Measurements from ENCODE around the gene CEMIP2.

CEMIP2 gene

DNA sequence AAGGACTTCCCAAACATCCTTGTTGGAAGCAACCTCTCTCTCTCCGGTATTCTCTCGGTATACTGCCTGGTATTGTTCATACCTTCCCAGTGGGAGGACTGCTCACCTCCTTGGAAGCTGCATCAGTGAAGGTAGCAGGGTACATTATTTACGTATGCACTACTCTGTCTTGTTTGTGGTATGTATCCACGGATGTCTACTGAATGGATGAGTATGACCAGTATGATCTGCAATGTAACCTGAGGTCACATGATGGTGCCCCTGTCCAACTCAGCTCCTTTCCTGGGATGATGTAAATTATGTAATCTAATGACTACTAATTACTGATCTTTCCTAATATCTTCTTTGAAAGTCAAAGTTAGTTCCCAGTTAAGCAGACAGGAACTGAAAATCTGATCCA lies 32.1 kb downstream of the CEMIP2 start:
- TF ChIP-seq, protein P1, sequence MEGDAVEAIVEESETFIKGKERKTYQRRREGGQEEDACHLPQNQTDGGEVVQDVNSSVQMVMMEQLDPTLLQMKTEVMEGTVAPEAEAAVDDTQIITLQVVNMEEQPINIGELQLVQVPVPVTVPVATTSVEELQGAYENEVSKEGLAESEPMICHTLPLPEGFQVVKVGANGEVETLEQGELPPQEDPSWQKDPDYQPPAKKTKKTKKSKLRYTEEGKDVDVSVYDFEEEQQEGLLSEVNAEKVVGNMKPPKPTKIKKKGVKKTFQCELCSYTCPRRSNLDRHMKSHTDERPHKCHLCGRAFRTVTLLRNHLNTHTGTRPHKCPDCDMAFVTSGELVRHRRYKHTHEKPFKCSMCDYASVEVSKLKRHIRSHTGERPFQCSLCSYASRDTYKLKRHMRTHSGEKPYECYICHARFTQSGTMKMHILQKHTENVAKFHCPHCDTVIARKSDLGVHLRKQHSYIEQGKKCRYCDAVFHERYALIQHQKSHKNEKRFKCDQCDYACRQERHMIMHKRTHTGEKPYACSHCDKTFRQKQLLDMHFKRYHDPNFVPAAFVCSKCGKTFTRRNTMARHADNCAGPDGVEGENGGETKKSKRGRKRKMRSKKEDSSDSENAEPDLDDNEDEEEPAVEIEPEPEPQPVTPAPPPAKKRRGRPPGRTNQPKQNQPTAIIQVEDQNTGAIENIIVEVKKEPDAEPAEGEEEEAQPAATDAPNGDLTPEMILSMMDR (IDR thresholded peaks at IDR 0.05) = no peak

DNA sequence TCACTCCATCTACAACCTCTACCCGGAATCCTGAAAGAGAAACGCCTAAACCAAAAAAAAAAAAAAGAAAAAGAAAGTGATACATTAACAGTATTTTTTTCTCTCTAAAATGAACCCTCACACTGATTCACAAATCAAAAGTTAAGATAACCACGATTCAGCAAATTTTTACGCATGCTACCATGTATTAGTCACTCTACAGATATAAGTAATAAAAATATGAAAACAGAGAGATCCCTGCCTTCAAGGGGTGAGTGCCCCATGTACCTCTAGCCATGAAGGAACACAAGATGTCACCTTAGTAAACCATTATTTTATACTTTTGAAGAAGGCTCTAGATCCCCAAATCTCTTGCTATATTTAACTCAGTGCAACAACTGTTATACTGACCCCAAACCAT lies 33.4 kb downstream of the CEMIP2 start:
- TF ChIP-seq, protein P1 (IDR thresholded peaks at IDR 0.05) = no peak

DNA sequence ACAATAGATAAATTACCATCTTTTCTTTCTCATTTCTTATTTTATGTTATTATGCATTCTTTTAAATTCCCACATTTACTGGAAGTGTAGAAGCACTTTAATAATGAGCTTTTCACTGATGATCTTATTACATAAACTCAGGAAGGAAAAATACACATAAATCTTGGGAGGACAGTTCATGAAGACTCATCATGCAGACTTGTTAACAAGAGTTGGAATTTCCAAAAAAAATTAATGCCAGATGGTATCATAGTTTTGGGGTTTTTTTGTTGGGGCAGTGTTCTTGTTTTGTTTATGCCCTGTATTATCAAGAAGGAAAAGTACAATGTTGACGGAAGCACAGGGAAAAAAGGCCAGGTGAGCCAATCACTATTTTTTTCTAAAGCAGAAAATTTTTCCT lies 35.1 kb downstream of the CEMIP2 start:
- TF ChIP-seq, protein P1 (IDR thresholded peaks at IDR 0.05) = no peak

DNA sequence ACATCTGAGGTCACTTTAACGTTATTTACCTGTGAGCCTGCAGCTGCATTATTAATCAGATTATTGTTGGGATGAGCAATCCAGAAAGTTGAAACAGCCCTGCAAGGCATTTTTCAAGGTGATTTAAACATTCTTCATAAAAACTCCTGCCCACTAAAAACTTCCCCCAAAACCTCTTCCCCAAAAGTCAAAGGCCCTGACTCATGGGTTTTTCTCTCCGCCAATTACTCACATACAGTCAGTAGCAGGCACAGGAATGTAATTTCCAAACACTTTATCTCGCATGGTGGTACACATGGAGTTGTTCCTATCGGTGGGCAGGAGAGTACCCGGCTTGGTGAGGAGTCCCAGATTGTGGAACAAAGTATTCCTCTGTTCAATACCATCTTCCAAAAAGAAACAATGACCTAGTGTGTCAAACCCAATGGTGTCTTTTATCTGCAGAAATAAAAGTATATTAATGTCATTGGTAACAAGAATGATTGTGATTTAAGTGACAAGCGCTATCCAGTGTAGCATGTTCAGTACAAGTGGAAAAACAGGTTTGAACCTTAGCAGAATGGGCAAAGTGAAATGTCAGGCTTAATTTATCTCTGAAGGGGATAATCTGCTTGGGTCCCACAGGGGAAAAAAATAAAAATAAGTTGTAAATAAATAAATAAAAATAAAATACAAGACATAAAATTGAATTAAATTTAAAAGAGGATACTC lies 38.3 kb downstream of the CEMIP2 start:
- TF ChIP-seq, protein P1 (IDR thresholded peaks at IDR 0.05) = no peak

DNA sequence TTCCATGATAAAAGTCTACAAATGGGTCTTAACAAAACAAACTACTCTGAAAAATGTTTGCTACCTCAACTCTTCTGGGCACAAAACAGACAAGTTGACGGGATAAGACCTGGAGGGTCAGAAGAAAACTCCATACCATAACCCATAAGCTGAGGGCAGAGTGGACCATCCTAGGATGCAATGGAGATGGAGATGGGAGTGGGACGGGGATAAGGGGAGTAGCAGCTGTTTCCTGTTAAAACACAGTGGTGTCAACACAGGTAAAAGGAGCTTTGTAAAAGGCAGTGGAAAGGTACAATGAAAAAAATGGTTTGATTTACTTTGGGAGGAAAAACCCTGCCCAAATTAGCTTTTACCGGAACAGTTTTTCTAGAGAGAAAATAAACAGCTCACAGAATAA lies 41.6 kb downstream of the CEMIP2 start:
- TF ChIP-seq, protein P1 (IDR thresholded peaks at IDR 0.05) = no peak

DNA sequence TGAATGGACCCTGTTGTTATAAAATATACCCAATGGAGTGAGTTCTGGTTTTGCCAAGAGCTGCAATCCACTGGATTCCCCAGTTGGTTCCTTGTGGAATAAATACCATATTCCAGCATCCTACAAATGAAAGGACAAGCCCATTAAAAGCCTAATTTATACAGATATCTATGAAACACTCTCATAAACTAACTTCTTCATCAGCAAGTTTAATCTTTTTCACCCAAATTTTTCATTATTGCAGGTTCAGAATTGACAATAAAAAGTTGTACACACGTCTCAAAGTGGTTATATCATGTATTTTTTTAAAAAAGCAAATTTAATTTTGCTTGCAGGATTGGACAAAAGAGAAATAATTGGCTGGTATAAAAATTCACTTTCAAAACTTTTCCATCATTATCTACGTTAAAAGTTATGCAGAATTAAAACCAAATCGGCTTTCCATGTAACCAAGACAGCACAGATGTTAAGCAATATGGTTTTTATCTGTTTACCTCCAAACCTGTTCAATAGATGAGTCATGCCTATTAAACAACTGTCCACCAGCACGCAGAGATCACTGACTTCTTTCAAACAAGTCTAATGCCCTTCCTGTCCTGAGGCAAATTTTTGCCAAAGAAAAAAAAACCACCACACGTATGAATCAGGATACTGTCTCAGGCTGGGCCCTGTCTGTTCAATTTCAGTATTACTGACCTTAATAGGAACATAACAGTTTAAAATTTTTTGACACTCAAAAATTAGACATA lies 42.5 kb downstream of the CEMIP2 start:
- TF ChIP-seq, protein P1 (IDR thresholded peaks at IDR 0.05) = no peak

DNA sequence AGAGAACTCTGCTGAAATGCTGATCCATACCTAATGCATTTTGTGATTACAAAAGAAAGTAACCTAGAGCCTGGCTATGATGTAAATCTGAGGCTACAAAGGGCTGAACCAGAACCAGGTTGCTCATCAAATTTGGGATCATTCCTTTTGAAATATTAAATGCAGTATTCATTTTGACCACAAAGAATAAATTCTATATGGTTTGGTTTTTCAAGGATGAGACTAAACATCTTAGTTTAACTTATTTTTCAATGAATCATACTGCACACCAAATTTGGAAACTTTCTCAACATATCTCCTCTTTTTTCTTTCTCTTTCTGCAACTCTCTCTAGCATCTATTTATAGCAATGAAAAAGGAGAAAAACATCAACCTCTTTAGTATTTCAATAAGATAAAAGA lies 46.5 kb downstream of the CEMIP2 start:
- TF ChIP-seq, protein P1 (IDR thresholded peaks at IDR 0.05) = no peak
